PC-3 (cell line): ENCODE results near the gene HAGH. TPM values are rescaled to one million over a fixed set of nuclear protein-coding genes. Genes with fewer than 3 reads are reported as not detected.

Experiments
- ATAC-seq: fragments of 200-7000 bp; cut with Tn5 transposase; 2 replicates; pipeline ENCODE4 v1.9.1; 2020; ENCODE audit warnings: mild to moderate bottlenecking, moderate library complexity
- BruUV-seq: library from RNA; stranded (reverse); fragments of 400-500 nt; replicated peaks from 2 replicates; lab custom pipeline; 2021; lab: Mats Ljungman, UMichigan
- CTCF ChIA-PET: fragments of 300-600 bp; sonication (Branson Sonifier 250); formaldehyde crosslinking; loops from one replicate; lab custom pipeline; 2022; ENCODE audit warnings: antibody characterized with exemption; lab: Charles Lee
- POLR2A ChIA-PET: fragments of 300-600 bp; sonication (Branson Sonifier 250); formaldehyde crosslinking; loops from one replicate; lab custom pipeline; 2022; ENCODE audit warnings: antibody characterized with exemption; ENCODE audit not compliant: unreplicated experiment; lab: Charles Lee
- DNase-seq: peaks from one replicate; pipeline ENCODE4 v3.0.0-alpha.2; 2015
- H2AFZ ChIP-seq: fragments of 300-600 bp; sonication (generic); 2 replicates; pipeline ENCODE4 v1.6.0; 2016; ENCODE audit warnings: antibody characterized with exemption, low read length
- H3F3A ChIP-seq: fragments of 300-600 bp; sonication (generic); one replicate; pipeline ENCODE4 v1.6.0; 2017; ENCODE audit warnings: antibody characterized with exemption, low read length, control low read depth, mild to moderate bottlenecking; ENCODE audit not compliant: unreplicated experiment
- H3K27ac ChIP-seq: fragments of 300-600 bp; sonication (generic); 2 replicates; pipeline ENCODE4 v1.5.1; 2016; ENCODE audit warnings: mild to moderate bottlenecking, low read length
- H3K27me3 ChIP-seq: fragments of 300-600 bp; sonication (generic); 2 replicates; pipeline ENCODE4 v1.6.1; 2016; ENCODE audit warnings: low read length, mixed read lengths
- H3K36me3 ChIP-seq: fragments of 300-600 bp; sonication (generic); 2 replicates; pipeline ENCODE4 v1.6.1; 2016; ENCODE audit warnings: low read depth, mixed run types, low read length, mixed read lengths
- H3K4me1 ChIP-seq: fragments of 300-600 bp; sonication (generic); 2 replicates; pipeline ENCODE4 v1.5.1; 2016; ENCODE audit warnings: low read length; ENCODE audit not compliant: insufficient read depth
- H3K4me2 ChIP-seq: fragments of 300-600 bp; sonication (generic); 2 replicates; pipeline ENCODE4 v1.6.0; 2016; ENCODE audit warnings: low read length
- H3K4me3 ChIP-seq: fragments of 300-600 bp; sonication (generic); 2 replicates; pipeline ENCODE4 v1.5.1; 2016; ENCODE audit warnings: mild to moderate bottlenecking, low read length, mixed read lengths
- H3K79me2 ChIP-seq: fragments of 300-600 bp; sonication (generic); 2 replicates; pipeline ENCODE4 v1.6.1; 2017; ENCODE audit warnings: low read length, mixed read lengths
- H3K9ac ChIP-seq: fragments of 300-600 bp; sonication (generic); 2 replicates; pipeline ENCODE4 v1.6.0; 2016; ENCODE audit warnings: mild to moderate bottlenecking, low read length
- H3K9me2 ChIP-seq: fragments of 300-600 bp; sonication (generic); replicated peaks from 2 replicates; pipeline ENCODE4 v1.6.1; 2016; ENCODE audit warnings: mixed run types, low read length, mixed read lengths
- H3K9me3 ChIP-seq: fragments of 300-600 bp; sonication (generic); 2 replicates; pipeline ENCODE4 v1.6.1; 2016; ENCODE audit warnings: low read length, mixed read lengths
- H4K20me1 ChIP-seq: fragments of 300-600 bp; sonication (generic); 2 replicates; pipeline ENCODE4 v1.6.1; 2016; ENCODE audit warnings: low read length, mixed read lengths
- EZH2 ChIP-seq: fragments of 300-600 bp; sonication (generic); IDR thresholded peaks from one replicate; pipeline ENCODE4 v1.6.1; 2017; ENCODE audit warnings: antibody characterized with exemption, mild to moderate bottlenecking, low read length; ENCODE audit not compliant: unreplicated experiment
- EZH2phosphoT487 ChIP-seq: fragments of 300-600 bp; sonication (generic); IDR thresholded peaks from 2 replicates; pipeline ENCODE4 v1.6.1; 2018; ENCODE audit warnings: mild to moderate bottlenecking, antibody characterized with exemption, low read length, borderline replicate concordance
- intact Hi-C: fragments of 100-400 bp; cut with micrococcal nuclease; formaldehyde crosslinking; loops from 2 replicates; pipeline ENCODE4 v1.9.0; 2023
- total RNA-seq: library from RNA; depleted of rRNA; stranded (reverse); fragments of >200 nt; gene quantifications from 2 replicates; pipeline ENCODE4 v1.2.3, GENCODE V29; 2014
- TF ChIP-seq, protein P1 (sequence below): fragments of 300-600 bp; sonication (generic); conservative IDR thresholded peaks from 2 replicates; pipeline ENCODE4 v1.5.1; 2017; ENCODE audit warnings: antibody characterized with exemption, low read depth, mild to moderate bottlenecking, low read length

Gene HAGH
- total RNA-seq, 1 experiment from 2014 or later, result 99.5 TPM

DNA sequence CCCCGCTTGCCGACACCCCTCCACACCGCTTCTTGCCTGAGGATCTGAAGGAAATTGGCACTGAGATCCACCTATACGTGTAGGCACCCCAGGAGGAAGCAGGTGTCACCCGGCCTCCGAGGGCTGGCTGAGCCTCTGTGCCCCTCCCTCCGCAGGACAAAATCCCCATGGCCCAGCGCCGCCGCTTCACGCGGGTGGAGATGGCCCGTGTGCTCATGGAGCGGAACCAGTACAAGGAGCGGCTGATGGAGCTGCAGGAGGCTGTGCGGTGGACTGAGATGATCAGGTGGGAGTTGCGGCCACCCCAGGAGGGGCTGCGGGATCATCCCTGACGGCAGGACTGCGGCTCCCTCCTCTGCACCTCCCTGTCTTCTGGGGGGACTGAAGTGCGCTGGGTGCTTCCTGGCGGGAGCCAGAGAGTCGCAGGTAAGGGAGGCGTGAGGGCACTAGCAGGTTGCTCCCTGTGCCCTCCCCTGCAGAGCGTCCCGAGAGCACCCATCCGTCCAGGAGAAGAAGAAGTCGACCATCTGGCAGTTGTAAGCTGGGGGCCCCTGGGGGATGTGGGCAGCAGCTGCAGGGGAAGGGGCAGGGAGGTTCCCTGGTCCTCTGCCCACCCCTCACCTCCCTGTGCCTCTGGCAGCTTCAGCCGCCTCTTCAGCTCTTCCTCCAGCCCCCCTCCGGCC is 64.3 kb downstream of the HAGH start:
- no peak for ATAC-seq

DNA sequence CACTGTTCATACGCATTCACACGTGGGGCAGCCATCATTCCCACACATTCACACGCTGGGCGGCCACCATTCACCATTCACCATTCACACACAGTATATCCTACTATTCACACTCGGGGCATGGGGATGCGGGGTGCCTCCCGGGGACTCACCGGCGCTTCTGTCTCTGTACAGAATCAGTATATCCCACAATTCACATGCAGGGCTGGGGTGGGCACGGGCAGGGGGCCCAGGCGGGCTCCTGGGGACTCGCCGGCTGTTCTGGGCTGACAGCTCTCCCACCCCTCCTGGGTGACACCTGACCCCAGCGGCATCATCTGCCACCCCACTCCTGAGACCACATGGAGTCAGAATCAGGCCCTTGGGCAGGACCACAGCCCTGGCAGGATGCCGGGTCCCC is 64.9 kb downstream of the HAGH start:
- Histone ChIP-seq H2AFZ (no peak overlapping the region), H3K9me3 (no peaks in the 10 kb centered on the region), H3K9ac (no peak overlapping the region), H3F3A (no peaks in the 10 kb centered on the region), H3K4me3 (no peak overlapping the region), H4K20me1 (no peaks in the 10 kb centered on the region), H3K4me2 (no peak overlapping the region), H3K27ac (no peak overlapping the region), H3K4me1 (no peaks in the 10 kb centered on the region), H3K79me2 (no peaks in the 10 kb centered on the region), H3K36me3 (no peaks in the 10 kb centered on the region), H3K9me2 (no peaks in the 10 kb centered on the region), H3K27me3 (no peaks in the 10 kb centered on the region)
- ChIA-PET CTCF (no interaction called here), POLR2A (no interaction called here)
- BruUV-seq, result no TSS peak
- intact Hi-C loops, result no loop called here
- no peak for ATAC-seq
- TF ChIP-seq, protein P1, sequence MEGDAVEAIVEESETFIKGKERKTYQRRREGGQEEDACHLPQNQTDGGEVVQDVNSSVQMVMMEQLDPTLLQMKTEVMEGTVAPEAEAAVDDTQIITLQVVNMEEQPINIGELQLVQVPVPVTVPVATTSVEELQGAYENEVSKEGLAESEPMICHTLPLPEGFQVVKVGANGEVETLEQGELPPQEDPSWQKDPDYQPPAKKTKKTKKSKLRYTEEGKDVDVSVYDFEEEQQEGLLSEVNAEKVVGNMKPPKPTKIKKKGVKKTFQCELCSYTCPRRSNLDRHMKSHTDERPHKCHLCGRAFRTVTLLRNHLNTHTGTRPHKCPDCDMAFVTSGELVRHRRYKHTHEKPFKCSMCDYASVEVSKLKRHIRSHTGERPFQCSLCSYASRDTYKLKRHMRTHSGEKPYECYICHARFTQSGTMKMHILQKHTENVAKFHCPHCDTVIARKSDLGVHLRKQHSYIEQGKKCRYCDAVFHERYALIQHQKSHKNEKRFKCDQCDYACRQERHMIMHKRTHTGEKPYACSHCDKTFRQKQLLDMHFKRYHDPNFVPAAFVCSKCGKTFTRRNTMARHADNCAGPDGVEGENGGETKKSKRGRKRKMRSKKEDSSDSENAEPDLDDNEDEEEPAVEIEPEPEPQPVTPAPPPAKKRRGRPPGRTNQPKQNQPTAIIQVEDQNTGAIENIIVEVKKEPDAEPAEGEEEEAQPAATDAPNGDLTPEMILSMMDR, result no peak
- TF ChIP-seq EZH2phosphoT487 (no peak), EZH2 (no peak)
- no peak for DNase-seq

More for the DNA sequence above, 64.3 kb downstream of the HAGH start:
- Histone ChIP-seq H3K9me2 (no peaks in the 10 kb centered on the region), H3K36me3 (no peaks in the 10 kb centered on the region), H3K4me1 (no peaks in the 10 kb centered on the region), H2AFZ (no peak overlapping the region), H3F3A (no peaks in the 10 kb centered on the region), H3K4me2 (no peak overlapping the region), H3K9me3 (no peaks in the 10 kb centered on the region), H3K27ac (no peak overlapping the region), H4K20me1 (no peaks in the 10 kb centered on the region), H3K9ac (no peak overlapping the region), H3K4me3 (no peak overlapping the region), H3K79me2 (no peaks in the 10 kb centered on the region), H3K27me3 (no peaks in the 10 kb centered on the region)
- intact Hi-C loops, result no loop called here
- DNase-seq, result no peak
- POLR2A ChIA-PET, result no interaction called here
- CTCF ChIA-PET, result no interaction called here
- no TSS peak for BruUV-seq
- TF ChIP-seq EZH2, result no peak
- no peak for TF ChIP-seq EZH2phosphoT487
- TF ChIP-seq, protein P1, result no peak

DNA sequence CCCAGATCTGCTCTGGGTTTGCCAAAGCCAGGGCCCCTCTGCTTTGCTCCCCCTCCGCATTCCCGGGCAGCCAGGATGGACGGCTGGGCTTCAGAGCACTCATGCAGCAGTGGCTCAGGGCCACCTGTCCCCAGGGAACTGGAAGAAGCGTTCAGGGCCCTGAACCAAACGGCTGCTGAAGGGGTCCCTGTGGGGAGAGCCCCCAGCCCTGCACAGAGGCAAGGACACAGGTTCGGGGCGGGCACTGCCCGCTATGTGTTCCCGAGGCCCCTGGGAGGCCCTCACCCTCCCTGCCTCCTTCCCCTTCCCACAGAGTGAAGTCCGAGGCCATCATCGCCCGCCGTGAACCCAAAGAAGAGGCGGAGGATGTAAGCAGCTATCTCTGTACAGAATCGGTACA is 65.7 kb downstream of the HAGH start:
- no peaks in the 10 kb centered on the region for H3K36me3 ChIP-seq
- ChIA-PET CTCF (no interaction called here), POLR2A (no interaction called here)
- no peak overlapping the region for H3K27ac ChIP-seq
- BruUV-seq, result no TSS peak
- H3K9me2 ChIP-seq, result no peaks in the 10 kb centered on the region
- intact Hi-C loops, result no loop called here
- no peak overlapping the region for H3K4me3 ChIP-seq
- no peaks in the 10 kb centered on the region for H4K20me1 ChIP-seq
- no peak overlapping the region for H3K9ac ChIP-seq
- H3K79me2 ChIP-seq, result no peaks in the 10 kb centered on the region
- TF ChIP-seq, protein P1, result no peak
- TF ChIP-seq EZH2 (no peak), EZH2phosphoT487 (no peak)
- H3K4me2 ChIP-seq, result no peak overlapping the region
- H2AFZ ChIP-seq, result no peak overlapping the region
- DNase-seq, result no peak
- H3K4me1 ChIP-seq, result no peaks in the 10 kb centered on the region
- no peaks in the 10 kb centered on the region for H3F3A ChIP-seq
- H3K27me3 ChIP-seq, result no peaks in the 10 kb centered on the region
- H3K9me3 ChIP-seq, result no peaks in the 10 kb centered on the region
- ATAC-seq, result no peak
